Upper lobe of left lung (tissue), 4 donors: ENCODE measurements around the gene DDR2.

ENCODE experiments used
- EP300 ChIP-seq, 4 donors: sonication (generic); formaldehyde crosslinking; IDR thresholded peaks; one replicate each; pipeline ENCODE4 v1.5.1; 2017; ENCODE audit warnings: antibody characterized with exemption in 4 of 4, control low read depth in 2 of 4
- TF ChIP-seq, protein P1 (sequence below), 6 experiments: fragments of 450-650 bp in 4 of 6; fragments of 200-600 bp in 2 of 6; sonication (generic) in 2 of 6; IDR thresholded peaks; one replicate each; pipeline ENCODE4 v1.5.1; 2016 to 2019; ENCODE audit warnings: antibody characterized with exemption in 6 of 6

DNA sequence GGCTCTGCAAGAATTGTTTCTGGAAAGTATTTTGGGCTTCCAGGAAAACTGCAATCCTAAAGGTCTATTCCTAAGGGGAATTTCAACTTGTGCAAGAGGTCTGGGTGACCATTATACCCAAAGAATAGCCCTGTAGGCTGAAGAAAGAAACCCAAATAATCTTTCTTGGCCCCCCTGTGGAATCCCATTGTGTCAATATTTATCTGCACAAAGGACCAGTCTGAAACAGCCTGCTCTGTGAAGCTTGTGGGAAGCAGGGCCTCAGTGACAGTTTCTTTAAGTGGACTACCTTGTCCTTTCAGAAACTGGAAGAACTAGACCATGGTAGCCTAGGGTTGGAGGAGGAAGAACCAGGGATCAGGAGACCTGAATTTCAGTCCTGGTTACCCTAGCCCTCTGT is 99.8 kb downstream of the DDR2 start:
- TF ChIP-seq, protein P1, sequence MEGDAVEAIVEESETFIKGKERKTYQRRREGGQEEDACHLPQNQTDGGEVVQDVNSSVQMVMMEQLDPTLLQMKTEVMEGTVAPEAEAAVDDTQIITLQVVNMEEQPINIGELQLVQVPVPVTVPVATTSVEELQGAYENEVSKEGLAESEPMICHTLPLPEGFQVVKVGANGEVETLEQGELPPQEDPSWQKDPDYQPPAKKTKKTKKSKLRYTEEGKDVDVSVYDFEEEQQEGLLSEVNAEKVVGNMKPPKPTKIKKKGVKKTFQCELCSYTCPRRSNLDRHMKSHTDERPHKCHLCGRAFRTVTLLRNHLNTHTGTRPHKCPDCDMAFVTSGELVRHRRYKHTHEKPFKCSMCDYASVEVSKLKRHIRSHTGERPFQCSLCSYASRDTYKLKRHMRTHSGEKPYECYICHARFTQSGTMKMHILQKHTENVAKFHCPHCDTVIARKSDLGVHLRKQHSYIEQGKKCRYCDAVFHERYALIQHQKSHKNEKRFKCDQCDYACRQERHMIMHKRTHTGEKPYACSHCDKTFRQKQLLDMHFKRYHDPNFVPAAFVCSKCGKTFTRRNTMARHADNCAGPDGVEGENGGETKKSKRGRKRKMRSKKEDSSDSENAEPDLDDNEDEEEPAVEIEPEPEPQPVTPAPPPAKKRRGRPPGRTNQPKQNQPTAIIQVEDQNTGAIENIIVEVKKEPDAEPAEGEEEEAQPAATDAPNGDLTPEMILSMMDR (IDR thresholded peaks at IDR 0.05) = no peak
- TF ChIP-seq EP300 (IDR thresholded peaks at IDR 0.05) = no peak
